Fibroblast of lung (primary cell): Measurements from ENCODE around the gene BANF2. TPM values are rescaled to one million over a fixed set of nuclear protein-coding genes. Genes with fewer than 3 reads are reported as not detected.
"Not testable (repeated sequence)": the region's sequence is repeated elsewhere in the genome, so short reads cannot be mapped to it uniquely, and the experiment has no call there.

Experiments
- DNase-seq, 2 donors: peaks; one replicate each; pipeline versions ENCODE4 v3.0.0 to v3.0.0-alpha.2; 2010; ENCODE audit warnings: low read depth in 2 of 2
- H2AFZ ChIP-seq: 2 replicates; pipeline ENCODE4 v1.5.1; 2012; ENCODE audit warnings: low read length, control low read depth, inconsistent platforms
- H3K27ac ChIP-seq: 2 replicates; pipeline ENCODE4 v1.5.1; 2011; ENCODE audit warnings: low read length, control low read depth; ENCODE audit not compliant: insufficient read depth
- H3K27me3 ChIP-seq: 2 replicates; pipeline ENCODE4 v1.5.1; 2011; ENCODE audit warnings: mild to moderate bottlenecking, low read length; ENCODE audit not compliant: control insufficient read depth, insufficient read depth
- H3K36me3 ChIP-seq: 2 replicates; pipeline ENCODE4 v1.5.1; 2011; ENCODE audit warnings: low read length; ENCODE audit not compliant: control insufficient read depth, insufficient read depth
- H3K4me1 ChIP-seq: 2 replicates; pipeline ENCODE4 v1.5.1; 2011; ENCODE audit warnings: low read length; ENCODE audit not compliant: control insufficient read depth, insufficient read depth; ENCODE audit errors: extremely low read depth
- H3K4me2 ChIP-seq: 2 replicates; pipeline ENCODE4 v1.5.1; 2011; ENCODE audit warnings: low read length, control low read depth; ENCODE audit not compliant: insufficient read depth; ENCODE audit errors: extremely low read depth
- H3K4me3 ChIP-seq, 4 experiments: fragments of 200-600 bp in 1 of 4; sonication (generic) in 1 of 4; replicated peaks in 1 of 4; 2 replicates each; pipeline ENCODE4 v1.5.1; 2011 to 2016; ENCODE audit warnings: low read length in 4 of 4, low read depth in 3 of 4, mild to moderate bottlenecking in 3 of 4, control low read depth in 2 of 4, inconsistent platforms in 1 of 4, mixed read lengths in 1 of 4; ENCODE audit not compliant: insufficient read depth in 1 of 4; ENCODE audit errors: control extremely low read depth in 1 of 4
- H3K79me2 ChIP-seq: 2 replicates; pipeline ENCODE4 v1.5.1; 2012; ENCODE audit warnings: mild to moderate bottlenecking, low read length, inconsistent platforms; ENCODE audit not compliant: control insufficient read depth, insufficient read depth
- H3K9ac ChIP-seq: 2 replicates; pipeline ENCODE4 v1.5.1; 2011; ENCODE audit warnings: mild to moderate bottlenecking, low read length, control low read depth; ENCODE audit not compliant: insufficient read depth
- H3K9me3 ChIP-seq: 2 replicates; pipeline ENCODE4 v1.5.1; 2012; ENCODE audit warnings: low read depth, low read length; ENCODE audit not compliant: control insufficient read depth, insufficient read depth
- H4K20me1 ChIP-seq: 2 replicates; pipeline ENCODE4 v1.5.1; 2011; ENCODE audit warnings: low read length; ENCODE audit not compliant: control insufficient read depth, insufficient read depth; ENCODE audit errors: extremely low read depth
- EZH2 ChIP-seq: IDR thresholded peaks from 2 replicates; pipeline ENCODE4 v1.5.1; 2012; ENCODE audit warnings: low read length, control low read depth, mild to moderate bottlenecking; ENCODE audit errors: missing control alignments
- polyA plus RNA-seq, 2 donors: library from polyadenylated mRNA; depleted of rRNA in 1 of 2; stranded (reverse) in 1 of 2; unstranded in 1 of 2; fragments of >200 nt; gene quantifications; 2 replicates each; pipeline ENCODE4 v1.2.1, GENCODE V29; 2011 to 2012; ENCODE audit warnings: missing spikeins in 1 of 2
- total RNA-seq: library from RNA; depleted of rRNA; stranded (reverse); fragments of >200 nt; gene quantifications from 2 replicates; pipeline ENCODE4 v1.2.1, GENCODE V29; 2014
- TF ChIP-seq, protein P1 (sequence below), 2 donors: IDR thresholded peaks in 1 of 2; conservative IDR thresholded peaks in 1 of 2; 1 replicate in 1 of 2; 2 replicates in 1 of 2; pipeline ENCODE4 v1.5.1; 2011 to 2012; ENCODE audit warnings: low read length in 2 of 2, control low read depth in 1 of 2, inconsistent platforms in 1 of 2, low read depth in 1 of 2, mild to moderate bottlenecking in 1 of 2

BANF2 gene
- total and polyA plus RNA-seq, 2 donors (not counting 1 experiment from before 2014, with no cell fraction given): not detected

DNA sequence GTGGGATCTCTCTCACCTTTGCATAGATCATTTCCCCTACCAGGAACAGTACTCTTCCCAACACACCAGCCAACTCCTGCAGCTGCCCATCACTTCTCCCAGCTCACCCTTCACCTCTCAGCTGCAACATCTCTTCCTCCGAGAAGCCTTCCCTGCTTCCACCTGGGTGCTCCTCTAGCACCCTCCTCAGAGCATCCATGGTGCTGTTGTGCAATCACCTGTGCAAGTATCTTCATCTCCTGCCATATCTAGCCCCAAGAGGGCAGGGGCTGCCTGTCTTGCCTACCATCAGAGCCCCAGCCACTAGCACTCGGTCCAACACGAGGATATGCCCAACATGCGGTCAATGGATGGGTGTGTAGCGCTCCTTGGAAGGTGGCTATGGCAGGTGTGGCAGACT lies 75.8 kb downstream of the BANF2 start:
- Histone ChIP-seq H4K20me1 (no peaks in the 10 kb centered on the region), H3K36me3 (no peaks in the 10 kb centered on the region), H3K4me1 (no peaks in the 10 kb centered on the region), H3K4me3 (no peak overlapping the region), H3K79me2 (no peaks in the 10 kb centered on the region), H3K27me3 (no peaks in the 10 kb centered on the region), H3K27ac (no peak overlapping the region), H3K4me2 (no peak overlapping the region), H3K9me3 (no peaks in the 10 kb centered on the region), H3K9ac (no peak overlapping the region), H2AFZ (no peak overlapping the region)
- no peak for DNase-seq
- no peak for TF ChIP-seq EZH2
- TF ChIP-seq, protein P1, sequence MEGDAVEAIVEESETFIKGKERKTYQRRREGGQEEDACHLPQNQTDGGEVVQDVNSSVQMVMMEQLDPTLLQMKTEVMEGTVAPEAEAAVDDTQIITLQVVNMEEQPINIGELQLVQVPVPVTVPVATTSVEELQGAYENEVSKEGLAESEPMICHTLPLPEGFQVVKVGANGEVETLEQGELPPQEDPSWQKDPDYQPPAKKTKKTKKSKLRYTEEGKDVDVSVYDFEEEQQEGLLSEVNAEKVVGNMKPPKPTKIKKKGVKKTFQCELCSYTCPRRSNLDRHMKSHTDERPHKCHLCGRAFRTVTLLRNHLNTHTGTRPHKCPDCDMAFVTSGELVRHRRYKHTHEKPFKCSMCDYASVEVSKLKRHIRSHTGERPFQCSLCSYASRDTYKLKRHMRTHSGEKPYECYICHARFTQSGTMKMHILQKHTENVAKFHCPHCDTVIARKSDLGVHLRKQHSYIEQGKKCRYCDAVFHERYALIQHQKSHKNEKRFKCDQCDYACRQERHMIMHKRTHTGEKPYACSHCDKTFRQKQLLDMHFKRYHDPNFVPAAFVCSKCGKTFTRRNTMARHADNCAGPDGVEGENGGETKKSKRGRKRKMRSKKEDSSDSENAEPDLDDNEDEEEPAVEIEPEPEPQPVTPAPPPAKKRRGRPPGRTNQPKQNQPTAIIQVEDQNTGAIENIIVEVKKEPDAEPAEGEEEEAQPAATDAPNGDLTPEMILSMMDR (conservative IDR thresholded peaks at IDR 0.05 in 1 of 2, IDR thresholded peaks at IDR 0.05 in 1 of 2; ENCODE audit: low read depth in 1 of 2, low read length in 2 of 2): no peak

DNA sequence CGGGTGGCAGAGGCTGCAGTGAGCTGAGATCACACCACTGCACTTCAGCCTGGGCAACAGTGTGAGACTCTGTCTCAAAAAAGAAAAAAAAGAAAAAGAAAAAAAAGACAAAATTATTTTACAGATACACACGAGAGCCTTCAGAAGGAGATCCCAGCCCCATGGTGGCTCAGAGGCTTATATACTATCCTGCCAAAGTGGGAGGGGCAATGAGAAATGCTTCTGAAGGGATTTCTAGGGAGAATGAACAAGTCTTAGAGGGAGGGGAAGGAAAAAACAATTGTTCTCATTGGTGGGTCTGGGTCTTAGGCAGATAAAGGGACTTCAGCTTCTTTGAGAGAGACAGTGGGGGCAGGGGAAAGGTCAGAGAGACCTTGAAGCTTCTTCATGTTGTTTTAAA lies 76.8 kb downstream of the BANF2 start:
- H3K4me3 ChIP-seq: no peak overlapping the region
- H3K4me2 ChIP-seq: no peak overlapping the region
- H3K4me1 ChIP-seq: no peaks in the 10 kb centered on the region
- DNase-seq: no peak
- no peaks in the 10 kb centered on the region for H3K36me3 ChIP-seq
- no peak for TF ChIP-seq EZH2
- TF ChIP-seq, protein P1 (conservative IDR thresholded peaks at IDR 0.05 in 1 of 2, IDR thresholded peaks at IDR 0.05 in 1 of 2; ENCODE audit: low read depth in 1 of 2, low read length in 2 of 2): no peak
- H2AFZ ChIP-seq: no peak overlapping the region
- H4K20me1 ChIP-seq: no peaks in the 10 kb centered on the region
- H3K9ac ChIP-seq: no peak overlapping the region
- H3K27ac ChIP-seq: no peak overlapping the region
- no peaks in the 10 kb centered on the region for H3K9me3 ChIP-seq
- no peaks in the 10 kb centered on the region for H3K27me3 ChIP-seq
- no peaks in the 10 kb centered on the region for H3K79me2 ChIP-seq

DNA sequence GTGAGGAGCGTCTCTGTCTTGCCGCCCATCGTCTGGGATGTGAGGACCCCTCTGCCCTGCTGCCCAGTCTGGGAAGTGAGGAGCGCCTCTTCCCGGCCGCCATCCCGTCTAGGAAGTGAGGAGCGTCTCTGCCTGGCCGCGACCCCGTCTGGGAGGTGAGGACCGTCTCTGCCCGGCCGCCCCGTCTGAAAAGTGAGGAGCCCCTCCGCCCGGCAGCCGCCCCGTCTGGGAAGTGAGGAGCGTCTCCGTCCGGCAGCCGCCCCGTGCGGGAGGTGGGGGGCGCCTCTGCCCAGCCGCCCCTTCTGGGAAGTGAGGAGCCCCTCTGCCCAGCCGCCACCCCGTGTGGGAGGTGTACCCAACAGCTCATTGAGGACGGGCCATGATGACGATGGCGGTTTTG lies 79.2 kb downstream of the BANF2 start:
- not testable (repeated sequence) for H3K27ac ChIP-seq, H3K27me3 ChIP-seq, H3K36me3 ChIP-seq, H4K20me1 ChIP-seq, DNase-seq, H3K79me2 ChIP-seq, H3K9me3 ChIP-seq, H3K4me2 ChIP-seq, H3K9ac ChIP-seq, H3K4me1 ChIP-seq, H2AFZ ChIP-seq, H3K4me3 ChIP-seq
